GM12878 (cell line): Measurements from ENCODE around the gene HAPLN2. TPM values are rescaled to one million over a fixed set of nuclear protein-coding genes. Genes with fewer than 3 reads are reported as not detected.
A peak's percentile ranks its signal among the peaks of the same experiment; 100 is the strongest.

Experiments used
- ATAC-seq: fragments of 200-7000 bp; cut with Tn5 transposase; 3 replicates; pipeline ENCODE4 v1.9.1; 2020; ENCODE audit warnings: mild to moderate bottlenecking, moderate library complexity
- BruUV-seq: library from RNA; stranded (reverse); fragments of 400-500 nt; replicated peaks from 2 replicates; lab custom pipeline; 2021; lab: Mats Ljungman, UMichigan
- CTCF ChIA-PET: fragments of 300-600 bp; sonication (Branson Sonifier 250); formaldehyde crosslinking; extraction: SDS; loops from one replicate; lab custom pipeline; 2021; ENCODE audit warnings: inconsistent platforms; lab: Yijun Ruan, JAX
- POLR2A ChIA-PET: fragments of 350-600 bp; formaldehyde crosslinking; extraction: SDS; loops from one replicate; lab custom pipeline; 2021; ENCODE audit warnings: inconsistent platforms; lab: Charles Lee
- RAD21 ChIA-PET: fragments of 300-600 bp; sonication (Branson Sonifier 250); formaldehyde crosslinking; loops from one replicate; lab custom pipeline; 2023; ENCODE audit warnings: antibody characterized with exemption; ENCODE audit not compliant: unreplicated experiment; lab: Charles Lee
- SMC1A ChIA-PET: fragments of 300-600 bp; sonication (Branson Sonifier 250); formaldehyde crosslinking; loops from one replicate; lab custom pipeline; 2023; ENCODE audit not compliant: unreplicated experiment, uncharacterized antibody; lab: Charles Lee
- DNase-seq: peaks from one replicate; pipeline ENCODE4 v3.0.0-alpha.2; 2011; ENCODE audit warnings: low read depth, low spot score
- FAIRE-seq: peaks from 3 replicates; lab custom pipeline; 2011; peaks lifted over from hg19 to GRCh38; lab: Jason Lieb, UNC
- H2AFZ ChIP-seq: 2 replicates; pipeline ENCODE4 v1.6.0; 2011; ENCODE audit warnings: low read depth, low read length, control low read depth; ENCODE audit not compliant: control insufficient read depth
- H3K27ac ChIP-seq: 2 replicates; pipeline ENCODE4 v1.5.1; 2011; ENCODE audit warnings: control low read depth; ENCODE audit not compliant: control insufficient read depth, insufficient read depth
- H3K27me3 ChIP-seq, 2 experiments: replicated peaks in 1 of 2; 2 replicates each; pipeline versions ENCODE4 v1.6.0 to v1.6.1; 2011; ENCODE audit warnings: low read length in 1 of 2; ENCODE audit not compliant: control insufficient read depth in 2 of 2, insufficient read depth in 2 of 2
- H3K36me3 ChIP-seq, 2 experiments: 2 replicates each; pipeline ENCODE4 v1.5.1; 2011; ENCODE audit warnings: low read length in 1 of 2; ENCODE audit not compliant: control insufficient read depth in 2 of 2, insufficient read depth in 2 of 2
- H3K4me1 ChIP-seq: 2 replicates; pipeline ENCODE4 v1.6.1; 2011; ENCODE audit warnings: mild to moderate bottlenecking, low read length, moderate library complexity, mixed read lengths; ENCODE audit not compliant: control insufficient read depth, insufficient read depth
- H3K4me2 ChIP-seq: 2 replicates; pipeline ENCODE4 v1.6.0; 2011; ENCODE audit warnings: control low read depth; ENCODE audit not compliant: control insufficient read depth, insufficient read depth
- H3K4me3 ChIP-seq: fragments of 200-600 bp; sonication (generic); 2 replicates; pipeline ENCODE4 v1.5.1; 2016
- H3K79me2 ChIP-seq: 2 replicates; pipeline ENCODE4 v1.6.0; 2011; ENCODE audit warnings: low read length; ENCODE audit not compliant: control insufficient read depth, insufficient read depth
- H3K9ac ChIP-seq: 2 replicates; pipeline ENCODE4 v1.8.0; 2011; ENCODE audit warnings: low read length, control low read depth, mixed read lengths; ENCODE audit not compliant: control insufficient read depth, insufficient read depth
- H3K9me3 ChIP-seq: replicated peaks from 3 replicates; pipeline ENCODE4 v1.5.1; 2011; ENCODE audit warnings: mild to moderate bottlenecking, low read length; ENCODE audit not compliant: control insufficient read depth, insufficient read depth
- H4K20me1 ChIP-seq: 2 replicates; pipeline ENCODE4 v1.6.0; 2011; ENCODE audit not compliant: control insufficient read depth, insufficient read depth
- ASH2L ChIP-seq: fragments of 300-600, 200-600 bp; sonication (generic); IDR thresholded peaks from 2 replicates; pipeline ENCODE4 v1.6.1; 2017; ENCODE audit warnings: low read depth, mild to moderate bottlenecking, borderline replicate concordance
- ATF7 ChIP-seq: fragments of 450-650 bp; IDR thresholded peaks from 2 replicates; pipeline ENCODE4 v1.6.1; 2016; ENCODE audit warnings: low read depth, mild to moderate bottlenecking
- CEBPB ChIP-seq, 2 experiments: fragments of 150-350 bp in 1 of 2; IDR thresholded peaks; 2 replicates each; pipeline ENCODE4 v1.6.1; 2012 to 2014; ENCODE audit warnings: low read depth in 2 of 2, low read length in 2 of 2, borderline replicate concordance in 1 of 2, inconsistent platforms in 1 of 2
- CHD4 ChIP-seq: fragments of 200-600 bp; sonication (generic); IDR thresholded peaks from 2 replicates; pipeline ENCODE4 v1.6.1; 2016; ENCODE audit warnings: mild to moderate bottlenecking
- CUX1 ChIP-seq: IDR thresholded peaks from 2 replicates; pipeline ENCODE4 v1.6.1; 2012; ENCODE audit warnings: improper control_type of control experiment, low read depth, low read length; ENCODE audit not compliant: insufficient replicate concordance
- EZH2 ChIP-seq: IDR thresholded peaks from 2 replicates; pipeline ENCODE4 v1.6.1; 2012; ENCODE audit warnings: low read depth, mild to moderate bottlenecking, control low read depth, inconsistent platforms, low read length, borderline replicate concordance; ENCODE audit not compliant: control insufficient read depth
- MYB ChIP-seq: fragments of 150-350 bp; IDR thresholded peaks from 2 replicates; pipeline ENCODE4 v1.6.1; 2014; ENCODE audit warnings: mild to moderate bottlenecking, low read depth, low read length, borderline replicate concordance
- NBN ChIP-seq: fragments of 450-650 bp; IDR thresholded peaks from 2 replicates; pipeline ENCODE4 v1.6.1; 2016
- PKNOX1 ChIP-seq: fragments of 450-650 bp; IDR thresholded peaks from 2 replicates; pipeline ENCODE4 v1.6.1; 2016; ENCODE audit warnings: mild to moderate bottlenecking
- RAD21 ChIP-seq: IDR thresholded peaks from 2 replicates; pipeline ENCODE4 v1.6.1; 2011; ENCODE audit warnings: mild to moderate bottlenecking, low read depth, low read length, moderate library complexity; ENCODE audit not compliant: insufficient read depth
- RUNX3 ChIP-seq: IDR thresholded peaks from 2 replicates; pipeline ENCODE4 v1.6.1; 2012; ENCODE audit warnings: low read length, inconsistent platforms
- SKIL ChIP-seq: fragments of 450-650 bp; IDR thresholded peaks from 2 replicates; pipeline ENCODE4 v1.6.1; 2017; ENCODE audit warnings: mild to moderate bottlenecking, low read depth, inconsistent platforms; ENCODE audit not compliant: poor library complexity, severe bottlenecking
- SMARCA5 ChIP-seq: fragments of 450-650 bp; IDR thresholded peaks from 2 replicates; pipeline ENCODE4 v1.6.1; 2017; ENCODE audit warnings: mild to moderate bottlenecking
- TARDBP ChIP-seq: IDR thresholded peaks from 2 replicates; pipeline ENCODE4 v1.6.1; 2016; ENCODE audit warnings: borderline replicate concordance
- ZNF622 ChIP-seq: fragments of 450-650 bp; IDR thresholded peaks from 2 replicates; pipeline ENCODE4 v1.6.1; 2017; ENCODE audit warnings: mild to moderate bottlenecking, inconsistent platforms
- WGBS: methylation state at CpG from one replicate; pipeline ENCODE4 v1.1.6; 2016; ENCODE audit warnings: low lambda C conversion rate; ENCODE audit not compliant: insufficient replicate concordance, insufficient coverage; ENCODE audit errors: missing lambda C conversion rate; 5-methylcytosine and 5-hydroxymethylcytosine counted together
- in situ Hi-C: fragments of 300-500 bp; cut with MboI; formaldehyde crosslinking; loops from 9 replicates; pipeline ENCODE4 v1.14.3; 2018; ENCODE audit warnings: mixed read lengths
- intact Hi-C: fragments of 100-400 bp; cut with micrococcal nuclease; formaldehyde crosslinking; loops from one replicate; pipeline ENCODE4 v1.14.2; 2022; ENCODE audit not compliant: unreplicated experiment
- polyA plus RNA-seq, 11 experiments: library from polyadenylated mRNA; depleted of rRNA in 4 of 11; unstranded in 6 of 11; stranded (reverse) in 5 of 11; fragments of >200 nt; fragmentation: Nextera tagmentation in 4 of 11; fragmentation: Illumina TruSeq in 1 of 11; extraction: Ambion mirVana in 4 of 11; extraction: Trizol in 1 of 11; gene quantifications; 1 replicate in 1 of 11; 2 replicates in 10 of 11; pipeline versions ENCODE4 v1.2.1 to v1.2.3, GENCODE V29; 2011 to 2016; ENCODE audit warnings: inconsistent platforms in 2 of 11, missing spikeins in 2 of 11, low read depth in 1 of 11
- total RNA-seq, 4 experiments: library from RNA; depleted of rRNA in 3 of 4; stranded (reverse); fragments of >200 nt in 3 of 4; fragmentation: Illumina TruSeq in 1 of 4; extraction: Trizol in 1 of 4; gene quantifications; 2 replicates each; pipeline versions ENCODE4 v1.2.1 to v1.2.3, GENCODE V29; 2013 to 2021

Gene HAPLN2
- total and polyA plus RNA-seq, 10 of the 15 experiments (the other 5 are each of a cell fraction or from before 2014, with no cell fraction given): 0.15 to 0.24 TPM; not detected in 8

GRCh38 chr1:156595016-156595415 is 24.2 kb upstream of the HAPLN2 start:
- no peak for DNase-seq
- Histone ChIP-seq H3K4me2 (no peak overlapping the region), H3K36me3 (peaks cover 27 to 31% of the 10 kb centered on the region in 2 experiments; a peak in 3 of 4 replicates), H3K79me2 (peaks cover 20% of the 10 kb centered on the region), H3K4me3 (no peak overlapping the region), H3K9ac (no peak overlapping the region), H3K27me3 (no peaks in the 10 kb centered on the region), H3K4me1 (peaks cover 8% of the 10 kb centered on the region), H3K27ac (no peak overlapping the region), H2AFZ (no peak overlapping the region), H3K9me3 (no peaks in the 10 kb centered on the region), H4K20me1 (no peaks in the 10 kb centered on the region)
- ATAC-seq: no peak
- ChIA-PET POLR2A (interaction anchor here (0.6 kb wide), 2 partner anchors 18 to 22 kb away, joined by 3 to 5 read pairs; no protein-coding TSS in a partner anchor), SMC1A (interaction anchor here (1.6 to 5.9 kb wide), 2 partner anchors 8 to 140 kb away, joined by 6 to 47 read pairs; partner anchors contain the start of gene GPATCH4), RAD21 (interaction anchor here (0.7 kb wide), 1 partner anchor 14 kb away, joined by 3 read pairs; no protein-coding TSS in a partner anchor), CTCF (interaction anchor here (1.1 to 4.6 kb wide), 2 partner anchors 13 to 180 kb away, joined by 4 to 34 read pairs; no protein-coding TSS in a partner anchor)
- FAIRE-seq: no peak
- intact Hi-C loops: no loop called here
- 100% methylated on average over 2 of the region's 2 CpGs for WGBS
- BruUV-seq: TSS peak; percentile 65
- in situ Hi-C loops: no loop called here
- no peak for TF ChIP-seq ZNF622
- no peak for TF ChIP-seq SMARCA5
- no peak for TF ChIP-seq PKNOX1
- no peak for TF ChIP-seq NBN
- TF ChIP-seq EZH2: no peak
- TF ChIP-seq TARDBP: no peak
- TF ChIP-seq RAD21: no peak
- no peak for TF ChIP-seq CHD4
- no peak for TF ChIP-seq ATF7
- no peak for TF ChIP-seq CUX1
- no peak for TF ChIP-seq RUNX3
- no peak for TF ChIP-seq MYB
- no peak for TF ChIP-seq SKIL
- TF ChIP-seq CEBPB (IDR thresholded peaks at IDR 0.05; ENCODE audit: borderline replicate concordance in 1 of 2, low read depth in 2 of 2, low read length in 2 of 2): no peak
- no peak for TF ChIP-seq ASH2L
